NCI-H1436 treated with DMSO at 0.1 percent for 48 hours (cell line): Measurements from ENCODE around the gene ZMYND10.
A peak's percentile ranks its signal among the peaks of the same experiment; 100 is the strongest.

Source experiments
- DNase-seq: peaks from one replicate; lab custom pipeline; 2025; lab: John Stamatoyannopoulos, UW

The ZMYND10 gene

DNA sequence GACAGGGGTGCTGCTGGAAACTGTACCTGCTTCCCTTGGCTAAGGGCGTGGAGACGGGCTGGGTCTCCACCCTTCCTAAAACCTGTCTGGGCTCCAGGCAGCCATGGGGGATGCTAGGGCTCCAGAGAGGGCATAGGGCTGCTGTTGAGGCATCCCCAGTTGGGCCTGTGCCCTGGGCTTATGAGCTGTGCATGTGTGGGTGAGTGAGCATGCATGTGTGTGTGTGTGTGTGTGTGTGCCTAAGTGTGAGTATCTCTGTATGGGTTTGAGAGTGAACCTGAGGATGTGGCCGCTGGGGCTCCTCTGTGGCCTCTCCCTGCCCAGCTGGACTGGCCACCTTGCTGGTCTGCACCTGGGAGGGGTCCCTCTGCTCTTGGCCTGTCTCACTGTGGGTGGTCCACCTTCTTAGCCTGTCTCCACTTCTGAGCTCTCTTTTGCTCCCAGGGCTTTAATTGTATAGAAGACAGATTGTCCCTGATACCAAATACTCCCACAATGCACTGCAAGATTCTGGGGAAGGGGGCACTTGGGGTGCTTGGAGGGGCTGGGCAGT lies 25.7 kb upstream of the ZMYND10 start:
- DNase-seq: no peak

DNA sequence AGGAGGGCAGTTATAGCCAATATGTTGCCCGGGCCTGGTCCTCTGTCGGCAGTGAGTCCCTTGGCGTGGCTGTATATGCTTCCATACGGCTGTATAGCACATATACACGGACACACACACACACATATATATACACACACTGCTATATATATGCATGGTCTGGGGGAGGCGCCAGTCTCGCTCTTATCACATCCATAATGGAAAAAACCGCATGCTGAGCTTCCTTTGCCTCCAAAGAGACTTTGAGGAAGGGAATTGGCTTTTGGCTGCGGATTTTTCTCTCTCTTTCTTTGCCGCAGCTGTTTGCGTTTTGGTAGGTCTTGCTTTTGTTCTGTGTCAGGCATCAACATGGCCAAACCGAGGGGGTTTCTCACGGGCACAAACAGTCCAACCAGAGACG lies 25.1 kb upstream of the ZMYND10 start:
- DNase-seq: no peak

DNA sequence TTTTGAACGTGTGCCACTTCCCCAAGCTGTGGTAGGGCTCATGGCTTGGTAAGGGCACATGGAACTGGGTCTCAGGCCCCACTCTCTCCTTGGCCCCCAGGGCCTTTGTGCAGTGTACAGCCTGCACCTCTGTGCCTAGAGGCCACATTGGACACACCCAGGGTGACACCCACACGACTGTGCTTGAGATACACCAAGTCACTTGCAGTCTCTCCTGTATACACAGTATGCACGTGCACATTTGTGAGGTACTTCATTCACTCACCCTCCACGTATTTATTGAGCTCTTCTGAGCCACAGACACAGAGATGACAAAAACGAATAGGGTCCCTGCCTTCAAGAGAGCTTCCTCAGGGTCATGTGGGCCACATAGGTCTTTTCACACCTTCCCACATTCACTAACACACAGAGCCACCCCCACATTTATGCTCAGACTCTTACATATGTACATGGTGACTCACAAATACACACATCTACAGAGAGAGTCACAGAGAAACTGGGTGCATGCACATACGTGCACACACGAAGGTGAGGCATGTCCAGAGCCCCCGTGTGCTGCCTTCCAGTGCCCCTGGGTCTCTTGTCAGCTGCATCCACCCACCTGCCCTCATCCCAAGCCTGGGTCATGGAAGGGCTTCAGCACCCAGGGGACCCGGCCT lies 23.6 kb upstream of the ZMYND10 start:
- DNase-seq: no peak

DNA sequence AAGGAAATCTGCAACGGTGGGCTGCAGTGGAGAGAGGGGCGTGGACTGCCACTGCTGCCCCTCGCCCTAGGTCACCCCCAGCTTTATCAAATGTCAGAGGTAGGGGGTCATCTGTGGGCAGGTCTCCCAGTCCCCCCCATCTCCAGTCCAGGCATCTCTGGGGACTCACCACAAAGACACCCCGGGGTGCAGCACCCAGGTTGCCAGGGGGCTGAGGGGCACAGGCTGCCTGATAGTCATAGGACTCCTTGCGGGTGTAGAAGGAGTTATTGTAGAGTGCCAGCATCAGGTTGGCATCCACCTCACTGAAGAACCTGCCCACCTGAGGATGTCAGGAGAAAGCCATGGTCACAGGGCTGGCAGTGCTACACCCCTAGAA lies 20.3 kb upstream of the ZMYND10 start:
- no peak for DNase-seq

DNA sequence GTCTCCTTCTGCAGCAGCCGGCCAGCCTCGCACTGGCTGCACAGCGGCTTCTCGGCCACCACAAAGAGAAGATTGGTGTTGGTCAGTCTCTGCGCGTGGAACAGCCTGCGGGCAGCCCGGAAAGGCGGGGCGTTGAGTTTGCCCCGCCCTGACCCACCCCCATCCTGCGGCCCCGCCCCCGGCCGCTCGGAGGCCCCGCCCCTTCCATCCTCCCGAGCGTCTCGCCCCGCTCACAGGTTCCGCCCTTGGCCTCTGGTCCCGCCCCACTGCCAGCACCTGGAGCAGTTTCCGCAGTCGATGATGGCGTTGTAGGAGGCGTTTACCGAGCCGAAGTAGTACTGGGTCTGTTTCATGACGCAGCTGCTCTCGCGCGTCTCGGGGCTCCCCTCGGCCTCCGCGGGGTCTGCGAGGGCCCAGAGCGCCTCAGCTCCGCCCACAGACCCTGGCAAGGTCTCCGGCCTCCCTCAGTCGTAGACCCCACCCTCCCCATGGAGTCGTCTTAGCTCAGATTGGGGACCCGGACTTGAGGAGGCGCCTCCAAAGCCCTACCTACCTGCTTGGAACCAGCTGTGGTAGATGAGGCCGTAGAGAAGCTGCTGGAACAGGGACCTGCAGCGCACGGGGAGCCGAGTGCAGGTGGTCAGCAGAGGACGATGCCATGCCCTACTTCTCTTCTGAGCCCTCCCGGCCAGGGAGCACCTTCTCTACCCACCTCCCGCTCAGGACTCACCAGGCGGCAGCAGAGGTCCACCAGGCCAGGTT lies 19.7 kb upstream of the ZMYND10 start:
- no peak for DNase-seq

DNA sequence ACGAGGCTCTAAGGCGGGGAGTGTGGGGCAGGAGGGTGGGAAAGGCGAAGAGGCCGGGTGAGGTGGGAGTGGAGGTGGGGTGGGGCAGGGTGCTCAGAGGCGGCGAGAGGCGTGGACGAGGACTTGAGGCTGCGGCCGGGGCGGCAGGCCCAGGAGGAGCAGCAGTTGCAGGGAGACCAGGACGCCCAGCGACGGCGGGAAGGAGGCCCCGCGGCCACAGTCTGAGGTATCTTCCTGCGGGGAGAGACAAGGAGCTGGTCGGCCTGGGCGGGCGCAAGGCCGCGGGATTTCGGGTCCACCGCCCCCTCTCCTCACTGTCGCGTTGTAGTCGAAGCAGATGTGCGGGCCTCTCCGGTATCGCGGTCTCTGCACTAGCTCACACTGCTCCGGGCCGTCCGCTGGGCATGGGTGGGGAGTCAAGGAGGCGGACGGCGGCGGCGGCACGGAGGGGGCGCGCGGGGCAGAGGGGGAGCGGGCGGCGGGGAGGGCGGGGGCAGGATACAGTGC lies 19.1 kb upstream of the ZMYND10 start:
- no peak for DNase-seq

DNA sequence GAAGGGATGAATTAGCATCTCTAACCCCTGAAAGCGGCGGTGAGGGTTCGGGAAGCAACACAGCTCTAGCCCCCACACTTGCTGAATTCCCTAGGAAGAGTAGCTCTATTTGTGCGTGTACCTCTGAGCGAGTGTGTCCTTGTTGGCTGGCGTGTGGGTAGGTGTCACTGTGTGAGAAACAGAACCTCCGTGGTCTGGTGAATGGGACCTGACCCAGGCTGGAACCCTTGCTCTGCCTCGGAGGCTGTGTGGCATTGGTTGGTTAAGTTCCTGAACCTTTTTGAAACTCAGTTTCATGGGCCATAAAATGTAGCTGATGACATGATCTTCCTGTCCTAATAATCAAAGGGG lies 14.2 kb upstream of the ZMYND10 start:
- no peak for DNase-seq

DNA sequence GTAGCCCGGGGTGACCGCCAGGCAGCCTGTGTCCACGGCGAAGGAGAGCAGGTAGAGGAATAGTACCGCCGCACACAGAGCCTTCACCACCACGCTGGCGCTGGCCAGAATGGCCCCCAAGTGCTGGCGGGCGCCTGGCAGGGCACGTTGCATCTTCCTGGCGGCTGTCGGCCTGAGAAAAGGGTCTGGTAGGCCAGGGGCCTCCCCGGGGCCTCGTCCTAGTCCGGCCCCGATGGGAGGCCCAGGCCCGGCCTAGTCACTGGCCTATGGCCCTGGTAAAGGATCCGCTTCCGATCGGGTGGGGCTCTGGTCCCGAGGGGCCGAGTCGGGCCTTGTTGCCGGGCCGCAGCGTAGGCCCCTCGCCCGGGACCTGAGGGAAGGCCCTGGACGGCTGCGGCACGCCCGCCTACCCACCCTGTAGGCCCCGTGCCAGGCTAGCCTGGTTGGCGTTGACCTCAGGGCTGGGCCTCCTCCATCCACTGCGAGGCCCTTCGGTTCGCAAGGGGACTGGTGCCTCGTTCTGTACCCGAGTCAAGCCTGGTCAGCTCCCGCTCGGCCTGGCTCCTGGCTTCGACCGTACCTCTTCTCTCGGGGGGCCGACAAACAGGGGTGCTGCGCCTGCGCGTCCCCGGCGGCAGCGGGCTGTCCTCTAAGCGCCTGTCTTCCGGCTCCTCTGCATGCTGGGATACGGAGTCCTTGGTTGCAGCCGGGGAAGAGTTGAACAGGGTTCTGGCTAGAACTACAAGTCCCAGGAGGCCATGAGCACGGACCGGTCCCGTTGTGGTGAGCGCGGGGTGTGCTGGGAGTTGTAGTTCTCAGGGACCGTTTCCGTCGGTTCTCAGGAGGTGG lies 13.6 kb upstream of the ZMYND10 start, which contains the start of gene TMEM115:
TMEM115 (minus strand) TSS at position 611 of the 849 bp plus-strand sequence; CDS start at position 153, 458 bp downstream.
- peak; percentile 48 for DNase-seq

DNA sequence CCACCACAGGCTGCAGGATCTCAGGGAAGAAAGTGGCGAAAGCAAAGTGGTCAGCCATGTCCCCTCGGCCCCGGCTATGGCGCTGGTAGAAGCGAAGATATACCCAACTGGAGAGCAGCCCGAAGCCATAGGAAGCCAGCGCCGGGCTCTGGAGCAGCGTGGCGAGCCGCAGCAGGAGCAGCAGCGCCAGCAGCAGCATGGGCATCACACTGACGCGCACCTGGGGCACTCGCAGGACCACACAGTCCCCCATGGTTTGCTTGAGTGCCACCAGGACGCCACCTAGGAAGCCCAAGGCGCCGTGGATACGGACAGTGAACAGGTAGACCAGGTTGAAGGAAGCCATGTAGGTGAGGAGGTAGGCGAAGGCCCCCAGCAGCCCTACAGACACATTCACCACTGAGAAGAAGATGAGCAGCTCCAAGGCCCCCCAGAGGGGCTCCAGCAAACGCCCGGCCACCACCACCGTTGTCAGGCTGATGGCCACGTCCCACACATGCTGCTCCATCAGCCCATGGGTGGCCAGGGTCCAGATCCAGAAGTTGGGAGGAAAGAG lies 12.9 kb upstream of the ZMYND10 start:
- no peak for DNase-seq

DNA sequence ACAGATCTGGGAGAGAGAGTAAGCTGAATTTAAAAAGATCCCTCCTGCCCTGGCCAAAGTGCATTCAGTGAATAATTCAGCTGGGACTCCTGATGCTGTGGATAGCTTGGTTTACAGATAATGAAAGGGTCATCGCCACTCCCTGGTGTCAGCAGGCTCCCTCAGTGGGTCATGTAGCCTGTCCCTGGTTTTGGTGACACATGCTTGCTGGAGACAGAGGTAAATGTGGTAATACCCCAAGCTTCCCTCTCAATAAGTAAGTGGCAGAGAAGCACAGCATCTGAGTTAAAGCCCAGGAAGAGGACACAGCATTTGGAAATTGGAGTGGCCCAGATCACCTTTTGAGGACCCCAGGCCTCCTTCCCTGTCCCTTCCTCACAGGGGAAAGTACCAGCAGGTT lies 11.9 kb upstream of the ZMYND10 start:
- no peak for DNase-seq

DNA sequence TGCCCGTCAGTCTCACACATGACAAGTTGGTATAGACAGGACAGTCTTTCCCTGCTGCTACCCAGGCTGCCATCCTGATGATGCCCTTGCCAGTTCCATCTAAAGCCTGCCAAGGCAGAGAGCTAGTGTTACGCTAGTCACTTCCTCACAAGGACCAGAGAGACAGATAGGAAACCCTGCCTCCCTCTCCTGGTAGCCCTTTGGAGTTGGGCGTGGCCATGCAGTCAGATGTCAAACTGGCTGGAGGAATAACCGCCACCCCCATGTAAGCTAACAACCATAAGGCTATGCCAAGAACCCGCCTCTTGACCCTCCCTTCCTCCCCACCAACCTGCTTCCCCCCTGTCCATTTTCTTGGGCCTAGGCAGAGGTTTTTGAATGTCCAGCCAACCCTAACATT lies 11.0 kb upstream of the ZMYND10 start:
- no peak for DNase-seq

DNA sequence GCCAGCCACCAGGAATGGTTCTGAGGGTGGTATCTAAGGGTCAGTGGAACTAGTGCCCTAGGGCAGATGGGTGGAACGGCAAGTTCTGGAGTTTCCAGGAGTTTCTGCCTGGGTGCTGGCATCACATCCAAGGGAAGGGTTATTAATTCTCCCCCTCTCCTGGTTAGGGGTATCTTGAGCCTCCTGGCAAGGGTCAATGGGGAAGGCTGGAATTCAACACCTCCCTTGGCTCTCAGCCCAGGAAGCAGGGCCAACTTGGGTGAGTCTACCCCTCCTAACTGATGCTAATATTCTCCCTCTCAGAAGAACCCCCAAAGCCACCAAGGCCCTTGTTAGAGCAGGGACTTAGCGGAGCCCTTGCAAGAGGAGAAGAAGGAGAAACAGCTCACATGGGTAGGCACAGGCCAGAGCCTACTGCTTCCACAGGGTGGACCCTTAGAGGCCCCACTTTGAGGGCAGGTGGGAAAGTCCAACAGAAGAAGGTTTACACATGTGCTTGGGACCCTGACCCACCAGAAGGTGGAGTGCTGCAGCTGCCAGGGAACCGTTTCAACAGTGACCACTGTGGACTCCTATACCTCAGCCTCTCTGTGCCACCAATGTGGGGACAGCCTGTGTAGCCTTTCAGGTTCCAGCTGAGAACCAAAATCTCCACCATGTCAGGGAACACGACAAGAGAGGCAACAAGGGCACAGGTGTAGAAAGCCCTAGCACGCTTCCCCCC lies 10.5 kb upstream of the ZMYND10 start:
- no peak for DNase-seq

DNA sequence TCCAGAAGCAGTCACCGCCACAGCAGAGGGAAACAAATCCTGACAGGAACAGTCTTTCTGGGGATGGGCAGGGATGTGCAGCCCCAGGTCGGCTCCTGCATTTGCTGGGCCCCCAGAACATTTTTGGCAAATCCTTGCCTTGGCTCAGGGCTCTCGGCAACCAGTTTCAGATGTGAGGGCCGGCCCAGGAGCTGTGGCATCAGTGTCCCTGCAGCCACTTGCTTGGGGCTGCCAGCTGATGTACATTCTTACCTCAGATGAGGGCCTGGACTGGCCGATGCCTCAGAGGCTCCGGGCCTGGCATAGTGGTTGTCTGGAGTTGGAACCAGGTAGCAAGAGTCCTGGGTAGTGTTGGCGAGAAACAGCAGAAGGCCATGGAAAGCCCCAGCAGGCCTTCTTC lies 9.3 kb upstream of the ZMYND10 start:
- no peak for DNase-seq

DNA sequence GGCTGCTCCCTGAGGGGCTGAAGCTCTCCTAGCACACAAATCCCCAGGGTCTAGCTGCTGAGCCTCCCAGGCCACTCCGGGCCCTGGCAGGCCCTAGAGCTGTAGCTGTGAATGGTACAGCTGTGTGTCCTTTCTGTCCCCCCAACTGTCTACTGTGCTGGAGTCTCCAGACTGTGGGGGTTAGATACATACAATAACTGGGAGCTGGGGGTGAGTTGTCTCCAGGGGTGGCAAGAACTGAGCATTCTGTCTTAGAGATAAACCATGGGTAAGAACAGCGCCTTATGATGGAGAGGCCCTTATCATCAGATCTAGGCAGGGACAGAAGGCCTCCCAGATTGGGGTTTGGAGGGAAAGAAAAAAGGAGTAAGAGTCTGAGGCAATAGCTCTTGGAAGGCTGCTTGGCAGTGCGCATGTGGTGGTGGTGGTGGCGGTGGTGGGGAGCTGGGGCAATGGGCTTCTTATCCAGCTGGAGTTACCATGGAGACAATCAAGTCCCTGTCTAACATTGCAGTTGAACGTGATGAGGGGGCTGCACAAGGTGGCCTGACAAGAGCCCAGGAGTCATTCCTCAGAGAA lies 8.7 kb upstream of the ZMYND10 start:
- no peak for DNase-seq

DNA sequence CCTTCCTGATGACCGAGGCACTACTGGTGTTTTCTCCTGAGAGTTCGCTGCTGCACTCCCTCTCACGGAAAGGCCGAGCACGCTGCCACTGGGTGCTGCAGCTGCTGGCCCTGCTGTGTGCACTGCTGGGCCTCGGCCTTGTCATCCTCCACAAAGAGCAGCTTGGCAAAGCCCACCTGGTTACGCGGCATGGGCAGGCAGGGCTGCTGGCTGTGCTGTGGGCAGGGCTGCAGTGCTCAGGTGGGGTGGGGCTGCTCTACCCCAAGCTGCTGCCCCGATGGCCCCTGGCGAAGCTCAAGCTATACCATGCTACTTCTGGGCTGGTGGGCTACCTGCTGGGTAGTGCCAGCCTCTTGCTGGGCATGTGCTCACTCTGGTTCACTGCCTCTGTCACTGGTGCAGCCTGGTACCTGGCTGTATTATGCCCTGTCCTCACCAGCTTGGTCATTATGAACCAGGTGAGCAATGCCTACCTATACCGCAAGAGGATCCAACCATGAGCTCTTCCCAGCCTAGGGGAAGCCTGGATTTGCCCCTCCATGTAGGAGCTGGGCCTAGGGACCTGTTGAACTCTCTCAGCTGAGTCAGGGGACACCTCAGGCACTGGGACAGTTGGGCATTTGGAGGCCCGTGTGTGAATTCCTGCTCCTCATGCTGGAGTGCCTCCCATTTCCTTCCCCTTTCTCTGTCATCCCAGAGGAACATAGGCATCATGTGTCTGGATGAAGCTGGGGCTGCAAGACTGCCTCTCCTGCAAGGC lies 7.9 kb upstream of the ZMYND10 start:
- DNase-seq: no peak

DNA sequence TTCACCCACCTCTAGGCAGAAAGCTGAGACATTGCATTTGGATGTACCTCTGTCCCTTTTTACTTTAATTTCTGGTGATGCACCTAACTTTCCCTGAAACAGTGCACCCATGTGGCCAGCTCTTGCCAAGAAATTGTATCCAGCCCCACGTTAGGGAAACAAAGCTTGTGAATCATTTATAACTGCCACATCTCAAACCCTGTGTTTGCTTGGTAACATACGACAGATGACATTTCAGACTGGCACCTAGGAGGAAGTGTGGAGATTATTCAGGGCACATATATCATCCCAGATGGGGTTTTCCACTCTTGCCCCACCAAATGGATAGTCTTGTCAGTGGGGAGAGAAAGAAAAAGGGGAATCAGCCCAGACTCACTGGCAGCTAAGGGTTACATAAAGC lies 7.2 kb upstream of the ZMYND10 start:
- DNase-seq: no peak

DNA sequence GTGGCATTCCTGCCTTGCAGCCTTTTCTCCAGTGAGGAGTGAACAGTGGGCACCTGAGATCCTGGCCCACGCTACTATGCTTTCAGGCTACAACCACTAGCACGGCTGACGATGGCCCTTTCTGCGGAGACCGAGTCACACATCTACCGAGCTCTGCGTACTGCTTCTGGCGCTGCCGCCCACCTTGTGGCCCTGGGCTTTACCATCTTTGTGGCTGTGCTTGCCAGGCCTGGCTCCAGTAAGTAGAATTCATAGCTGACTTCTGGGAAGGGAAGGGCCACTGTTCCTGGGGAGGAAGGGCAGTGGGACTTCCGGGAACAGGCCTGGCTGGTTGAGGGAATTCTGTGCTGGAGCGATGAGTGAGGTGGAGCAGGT lies 5.8 kb upstream of the ZMYND10 start:
- DNase-seq: no peak

DNA sequence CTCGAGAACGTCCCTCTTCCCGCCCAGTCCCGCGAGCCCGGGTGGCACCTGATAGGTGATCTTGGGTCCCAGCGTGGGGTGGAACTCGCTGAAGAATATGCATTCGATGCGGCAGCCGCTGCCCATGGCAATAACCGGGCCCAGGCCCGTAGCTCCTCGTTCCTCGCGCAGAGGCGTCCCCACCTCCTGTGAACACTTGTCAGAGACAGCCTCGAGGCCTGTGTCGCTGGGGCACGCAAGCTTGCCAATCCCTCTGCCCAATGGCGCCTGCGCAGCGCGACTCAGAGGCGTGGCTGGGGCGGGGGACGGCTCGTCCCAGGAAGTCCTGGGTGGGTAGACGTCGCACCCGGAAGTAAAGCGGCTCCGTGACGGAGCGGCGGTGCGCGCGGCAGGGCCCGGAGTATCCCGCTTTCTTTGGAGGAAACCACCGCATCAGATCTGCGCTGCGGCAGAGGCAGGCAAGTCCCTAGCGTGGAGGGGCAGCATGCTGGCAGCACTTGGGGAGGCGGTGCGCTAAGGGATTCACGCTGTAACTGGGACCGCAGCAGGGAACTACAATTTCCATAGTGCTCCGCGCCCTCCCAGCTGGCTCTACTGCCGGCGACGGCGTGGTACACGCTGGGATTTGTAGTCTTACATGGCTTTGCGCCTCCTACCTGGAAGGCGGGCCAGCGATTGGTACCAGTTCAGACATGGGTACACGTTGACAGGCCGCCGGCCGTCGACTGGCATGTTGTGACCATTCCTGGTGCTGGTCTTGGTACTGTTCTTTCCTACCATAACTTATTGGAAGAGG lies 5.2 kb upstream of the ZMYND10 start, which contains the start of the genes CYB561D2 and NPRL2:
CYB561D2 (plus strand) TSS at position 336 of the 796 bp plus-strand sequence. CDS start 572 bp downstream, outside the sequence.
NPRL2 (minus strand) TSS at position 249 of the 796 bp plus-strand sequence; CDS start at position 126, 123 bp downstream.
- peak; percentile 27 for DNase-seq

DNA sequence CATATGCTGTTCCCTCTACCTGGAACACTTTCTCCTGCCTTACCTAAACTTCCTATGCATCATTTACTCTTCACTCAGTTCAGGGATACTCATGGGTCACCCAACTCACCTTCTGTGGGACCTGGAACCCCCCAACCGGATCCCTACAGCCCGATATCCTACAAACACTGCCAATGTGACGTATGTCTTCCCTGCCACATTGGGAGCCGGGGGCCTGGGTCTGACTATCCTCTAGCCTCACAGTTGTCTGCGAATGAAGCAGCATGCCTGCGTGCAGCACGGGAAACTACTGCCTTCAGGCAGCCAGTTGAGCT lies 4.6 kb upstream of the ZMYND10 start:
- no peak for DNase-seq
